ENCODE data around the gene ADCYAP1. TPM values are rescaled to one million over a fixed set of nuclear protein-coding genes. Genes with fewer than 3 reads are reported as not detected.
A peak's percentile ranks its signal among the peaks of the same experiment; 100 is the strongest.

Gene ADCYAP1
- total and polyA plus RNA-seq, 2 donors (not counting 1 experiment from before 2014, with no cell fraction given): not detected

DNA sequence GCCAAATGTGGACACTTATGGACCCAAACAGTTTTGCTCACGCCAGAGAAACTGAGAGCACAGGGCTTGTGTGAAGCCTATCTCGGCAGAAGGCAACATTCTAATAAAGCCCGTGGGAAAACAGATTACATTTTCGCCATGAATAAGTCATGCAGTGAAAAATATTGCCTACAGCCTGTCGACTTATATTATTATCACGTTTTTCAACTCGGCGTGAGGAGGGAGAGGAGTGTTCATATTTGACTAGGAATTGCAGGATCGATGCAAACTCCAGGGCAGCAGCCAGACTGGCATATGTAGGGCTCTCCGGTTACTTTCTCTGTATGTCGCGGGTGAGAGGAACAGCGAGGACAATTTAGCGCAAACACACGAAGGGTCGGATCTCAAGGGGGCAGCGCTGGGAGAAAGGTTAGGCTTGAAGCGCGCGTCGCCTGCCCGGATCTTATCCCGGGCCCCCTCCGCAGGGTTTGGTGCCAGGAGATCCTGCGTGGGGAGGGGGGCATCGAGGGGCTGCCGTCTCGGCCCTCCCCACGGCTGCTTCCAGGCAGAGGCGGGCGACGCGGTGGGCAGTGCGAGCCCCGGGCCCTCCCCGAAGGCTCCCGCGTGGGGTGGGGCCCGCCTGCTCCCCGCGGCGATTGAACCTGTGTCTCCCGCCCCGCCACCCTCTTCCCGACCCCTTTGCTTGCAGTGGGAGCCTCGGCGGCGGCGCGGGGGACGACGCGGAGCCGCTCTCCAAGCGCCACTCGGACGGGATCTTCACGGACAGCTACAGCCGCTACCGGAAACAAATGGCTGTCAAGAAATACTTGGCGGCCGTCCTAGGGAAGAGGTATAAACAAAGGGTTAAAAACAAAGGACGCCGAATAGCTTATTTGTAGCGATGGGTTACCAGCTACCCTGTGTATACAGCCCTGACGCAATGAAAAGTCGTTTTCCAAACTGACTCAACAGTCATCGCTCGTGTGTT lies 4.4 kb downstream of the ADCYAP1 start:
- no peaks in the 10 kb centered on the region for H3K9me3 Mint-ChIP-seq (ENCODE audit: insufficient read depth)
- Histone ChIP-seq H2AFZ (ENCODE audit: insufficient read depth, low read depth, low read length, poor library complexity, severe bottlenecking) (peak overlapping the region; percentile 22), H3K9ac (ENCODE audit: low read length) (no peak overlapping the region), H3K27ac (ENCODE audit: low read length in 2 of 2) (no peak overlapping the region), H3K9me3 (ENCODE audit: control extremely low read depth in 1 of 3, control insufficient read depth in 2 of 3, insufficient read depth in 1 of 3, low read length in 2 of 3) (peaks cover 0 to 44% (median 0%) of the 10 kb centered on the region in 3 donors), H3K4me3 (ENCODE audit: control extremely low read depth in 1 of 5, extremely low read depth in 1 of 5, insufficient read depth in 1 of 5, low read depth in 2 of 5, low read length in 4 of 5) (peak overlapping the region in 1 of 5 experiments; percentile 17), H3K4me2 (replicated peaks; ENCODE audit: low read depth, low read length, poor library complexity, severe bottlenecking) (peak overlapping the region; percentile 50), H3K4me1 (ENCODE audit: control insufficient read depth in 2 of 2, insufficient read depth in 2 of 2, low read length in 2 of 2) (peaks cover 21 to 27% of the 10 kb centered on the region in 2 donors), H3K79me2 (ENCODE audit: control insufficient read depth, insufficient read depth, low read length) (no peaks in the 10 kb centered on the region), H4K20me1 (ENCODE audit: control insufficient read depth, insufficient read depth, low read length, poor library complexity, severe bottlenecking) (no peaks in the 10 kb centered on the region), H3K27me3 (replicated peaks in 1 of 4; ENCODE audit: control extremely low read depth in 1 of 4, control insufficient read depth in 3 of 4, insufficient read depth in 4 of 4, low read length in 3 of 4) (peaks cover 0 to 61% (median 34%) of the 10 kb centered on the region in 4 experiments), H3K36me3 (replicated peaks in 1 of 2; ENCODE audit: control extremely low read depth in 1 of 2, control insufficient read depth in 1 of 2, extremely low read depth in 1 of 2, insufficient read depth in 2 of 2, low read length in 1 of 2) (no peaks in the 10 kb centered on the region)
- intact Hi-C loops (cut with micrococcal nuclease): no loop called here
- POLR2A ChIA-PET: no interaction called here
- 12% methylated on average over 61 of the region's 69 CpGs for WGBS (ENCODE audit: insufficient coverage)
- no peak for TF ChIP-seq EZH2 (IDR thresholded peaks at IDR 0.05; ENCODE audit: borderline replicate concordance, insufficient read depth, low read depth, low read length, poor library complexity, severe bottlenecking)
- TF ChIP-seq, protein P1, sequence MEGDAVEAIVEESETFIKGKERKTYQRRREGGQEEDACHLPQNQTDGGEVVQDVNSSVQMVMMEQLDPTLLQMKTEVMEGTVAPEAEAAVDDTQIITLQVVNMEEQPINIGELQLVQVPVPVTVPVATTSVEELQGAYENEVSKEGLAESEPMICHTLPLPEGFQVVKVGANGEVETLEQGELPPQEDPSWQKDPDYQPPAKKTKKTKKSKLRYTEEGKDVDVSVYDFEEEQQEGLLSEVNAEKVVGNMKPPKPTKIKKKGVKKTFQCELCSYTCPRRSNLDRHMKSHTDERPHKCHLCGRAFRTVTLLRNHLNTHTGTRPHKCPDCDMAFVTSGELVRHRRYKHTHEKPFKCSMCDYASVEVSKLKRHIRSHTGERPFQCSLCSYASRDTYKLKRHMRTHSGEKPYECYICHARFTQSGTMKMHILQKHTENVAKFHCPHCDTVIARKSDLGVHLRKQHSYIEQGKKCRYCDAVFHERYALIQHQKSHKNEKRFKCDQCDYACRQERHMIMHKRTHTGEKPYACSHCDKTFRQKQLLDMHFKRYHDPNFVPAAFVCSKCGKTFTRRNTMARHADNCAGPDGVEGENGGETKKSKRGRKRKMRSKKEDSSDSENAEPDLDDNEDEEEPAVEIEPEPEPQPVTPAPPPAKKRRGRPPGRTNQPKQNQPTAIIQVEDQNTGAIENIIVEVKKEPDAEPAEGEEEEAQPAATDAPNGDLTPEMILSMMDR (IDR thresholded peaks at IDR 0.05): no peak
- DNase-seq (no peak), ATAC-seq (ENCODE audit: low read depth) (no peak)
- no peak overlapping the region for H3K4me3 Mint-ChIP-seq
- H3K4me1 Mint-ChIP-seq: peaks cover 7% of the 10 kb centered on the region
- CTCF ChIA-PET: interaction anchor here (0.6 kb wide), 1 partner anchor 1619 kb away, joined by 3 read pairs; no protein-coding TSS in a partner anchor
- H3K27me3 Mint-ChIP-seq: peaks cover 50% of the 10 kb centered on the region
- H3K27ac Mint-ChIP-seq: no peak overlapping the region

DNA sequence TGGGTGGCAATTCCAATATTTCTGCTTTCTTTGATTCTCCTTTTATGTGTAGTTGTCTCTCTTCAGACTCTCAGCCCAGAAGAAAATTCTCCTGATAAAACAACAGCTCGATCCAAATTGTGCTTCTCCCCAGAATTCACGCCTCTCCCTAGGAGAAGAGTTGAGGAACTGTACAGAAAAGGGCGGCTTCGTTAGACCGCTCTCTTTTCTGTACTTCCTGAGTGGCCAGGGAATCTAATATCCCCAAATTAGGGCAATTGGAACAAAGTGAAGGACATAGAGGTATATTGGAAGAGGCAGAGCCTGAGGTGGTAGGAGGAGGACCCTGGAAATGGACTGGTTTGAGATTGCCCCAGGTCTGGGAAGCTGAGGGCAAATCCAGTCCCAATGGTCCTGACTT lies 5.6 kb downstream of the ADCYAP1 start:
- Histone ChIP-seq H3K36me3 (replicated peaks in 1 of 2; ENCODE audit: control extremely low read depth in 1 of 2, control insufficient read depth in 1 of 2, extremely low read depth in 1 of 2, insufficient read depth in 2 of 2, low read length in 1 of 2) (no peaks in the 10 kb centered on the region), H4K20me1 (ENCODE audit: control insufficient read depth, insufficient read depth, low read length, poor library complexity, severe bottlenecking) (no peaks in the 10 kb centered on the region), H3K9ac (ENCODE audit: low read length) (no peak overlapping the region), H3K27me3 (replicated peaks in 1 of 4; ENCODE audit: control extremely low read depth in 1 of 4, control insufficient read depth in 3 of 4, insufficient read depth in 4 of 4, low read length in 3 of 4) (peaks cover 0 to 50% (median 29%) of the 10 kb centered on the region in 4 experiments), H3K27ac (ENCODE audit: low read length in 2 of 2) (no peak overlapping the region), H3K4me3 (ENCODE audit: control extremely low read depth in 1 of 5, extremely low read depth in 1 of 5, insufficient read depth in 1 of 5, low read depth in 2 of 5, low read length in 4 of 5) (no peak overlapping the region), H3K4me1 (ENCODE audit: control insufficient read depth in 2 of 2, insufficient read depth in 2 of 2, low read length in 2 of 2) (peaks cover 21 to 27% of the 10 kb centered on the region in 2 donors), H2AFZ (ENCODE audit: insufficient read depth, low read depth, low read length, poor library complexity, severe bottlenecking) (no peak overlapping the region), H3K9me3 (ENCODE audit: control extremely low read depth in 1 of 3, control insufficient read depth in 2 of 3, insufficient read depth in 1 of 3, low read length in 2 of 3) (peaks cover 0 to 35% (median 0%) of the 10 kb centered on the region in 3 donors), H3K4me2 (replicated peaks; ENCODE audit: low read depth, low read length, poor library complexity, severe bottlenecking) (no peak overlapping the region), H3K79me2 (ENCODE audit: control insufficient read depth, insufficient read depth, low read length) (no peaks in the 10 kb centered on the region)
- peaks cover 43% of the 10 kb centered on the region for H3K27me3 Mint-ChIP-seq
- CTCF ChIA-PET: no interaction called here
- ATAC-seq (ENCODE audit: low read depth) (no peak), DNase-seq (no peak)
- H3K4me1 Mint-ChIP-seq: peaks cover 7% of the 10 kb centered on the region
- POLR2A ChIA-PET: no interaction called here
- TF ChIP-seq, protein P1 (IDR thresholded peaks at IDR 0.05): no peak
- no peak for TF ChIP-seq EZH2 (IDR thresholded peaks at IDR 0.05; ENCODE audit: borderline replicate concordance, insufficient read depth, low read depth, low read length, poor library complexity, severe bottlenecking)
- WGBS (ENCODE audit: insufficient coverage): 67% methylated on average over 3 of the region's 5 CpGs
- no peak overlapping the region for H3K4me3 Mint-ChIP-seq
- intact Hi-C loops (cut with micrococcal nuclease): no loop called here
- H3K27ac Mint-ChIP-seq: no peak overlapping the region
- no peaks in the 10 kb centered on the region for H3K9me3 Mint-ChIP-seq (ENCODE audit: insufficient read depth)

Data from B cell (primary cell).